ENCODE data around the gene MRC1.

The MRC1 gene

DNA sequence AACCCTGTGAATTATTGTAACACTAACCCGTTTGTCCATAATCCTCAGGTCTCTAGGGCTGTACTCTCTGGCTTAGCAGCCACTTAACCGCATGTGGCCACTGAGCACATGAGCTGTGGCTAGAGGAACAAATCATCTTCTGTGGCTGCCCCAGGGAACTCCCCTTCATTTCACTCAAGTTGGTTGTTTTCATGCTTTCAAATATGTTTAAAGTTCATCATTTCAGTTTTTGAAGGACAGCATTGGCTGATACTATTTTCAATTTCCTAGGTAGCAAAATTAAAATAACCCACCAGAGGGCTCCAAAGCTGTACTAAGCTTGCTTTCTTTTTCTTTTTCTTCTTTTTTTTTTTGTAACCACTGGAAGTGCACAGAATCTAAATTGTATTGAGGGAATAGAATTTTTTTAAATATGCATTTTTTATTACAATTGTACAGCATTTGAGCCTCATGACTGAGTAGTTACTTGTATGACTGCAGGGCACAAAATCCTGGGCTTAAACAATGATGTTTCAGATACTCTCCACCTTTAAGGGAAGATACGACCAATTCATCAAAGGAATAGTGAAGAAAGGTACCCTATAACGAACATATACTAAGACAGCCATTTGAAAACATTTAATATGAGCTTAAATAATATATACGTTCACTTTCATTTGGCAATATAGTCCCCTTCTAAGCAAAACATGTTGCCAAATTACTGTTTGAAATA lies 38.6 kb downstream of the MRC1 start:
- no peak for DNase-seq (ENCODE audit: low read depth in 2 of 2)

DNA sequence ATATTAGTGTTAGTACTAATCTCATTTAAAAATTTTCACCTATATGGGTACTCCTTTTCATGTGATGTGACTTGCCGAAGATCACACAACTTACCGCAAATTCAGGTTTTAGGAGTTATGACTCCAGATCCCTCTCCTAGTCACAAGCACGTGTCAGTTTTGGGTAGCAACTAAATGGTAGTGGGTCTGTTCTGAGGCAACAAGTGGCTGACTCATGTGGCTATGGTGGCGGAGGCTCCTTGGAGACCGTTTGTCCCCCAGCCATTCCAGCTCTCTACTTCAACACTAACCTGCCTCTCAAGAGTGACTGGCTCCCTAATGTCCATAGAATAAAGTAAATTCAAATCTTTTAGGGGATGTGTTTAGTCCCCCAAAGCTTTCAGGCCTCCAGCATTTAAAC lies 39.5 kb downstream of the MRC1 start:
- DNase-seq (ENCODE audit: low read depth in 2 of 2), result no peak

DNA sequence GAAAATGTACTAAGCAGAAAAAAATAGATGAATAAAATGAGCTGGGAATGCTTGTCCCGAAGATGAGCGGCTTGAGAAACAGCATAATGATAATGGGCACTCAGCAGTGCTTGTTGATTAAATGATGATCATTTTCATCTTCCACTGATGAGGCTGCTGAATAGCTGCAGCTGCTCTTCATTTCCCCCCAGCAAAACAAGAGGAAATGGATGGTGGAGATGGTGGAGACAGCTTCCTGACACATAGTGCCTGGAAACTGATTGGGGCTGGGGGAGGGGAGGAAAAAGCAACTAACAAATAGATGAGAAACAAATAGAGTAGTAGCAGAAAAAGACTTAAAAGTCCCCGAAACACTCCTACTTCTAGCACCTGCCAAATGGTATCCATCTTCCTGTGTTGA lies 41.4 kb downstream of the MRC1 start:
- no peak for DNase-seq (ENCODE audit: low read depth in 2 of 2)

DNA sequence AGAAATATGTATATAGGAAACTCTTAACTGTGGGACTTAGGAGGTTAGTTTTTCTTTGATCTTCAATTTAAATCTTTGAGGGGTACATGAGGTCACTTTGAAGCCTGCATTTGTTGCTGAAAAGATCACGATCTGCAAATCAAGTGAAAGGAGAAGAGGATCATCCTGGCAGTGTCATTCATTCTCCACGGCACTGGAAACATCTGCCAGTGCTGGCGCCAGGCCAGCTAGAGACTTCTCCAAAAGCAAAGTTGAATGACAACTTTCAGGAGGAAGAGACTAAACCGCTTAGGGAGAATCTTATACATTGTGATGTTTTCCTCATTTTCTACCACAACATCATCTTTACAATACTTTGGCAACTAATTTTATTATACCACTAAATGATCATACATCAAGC lies 42.5 kb downstream of the MRC1 start:
- no peak for DNase-seq (ENCODE audit: low read depth in 2 of 2)

DNA sequence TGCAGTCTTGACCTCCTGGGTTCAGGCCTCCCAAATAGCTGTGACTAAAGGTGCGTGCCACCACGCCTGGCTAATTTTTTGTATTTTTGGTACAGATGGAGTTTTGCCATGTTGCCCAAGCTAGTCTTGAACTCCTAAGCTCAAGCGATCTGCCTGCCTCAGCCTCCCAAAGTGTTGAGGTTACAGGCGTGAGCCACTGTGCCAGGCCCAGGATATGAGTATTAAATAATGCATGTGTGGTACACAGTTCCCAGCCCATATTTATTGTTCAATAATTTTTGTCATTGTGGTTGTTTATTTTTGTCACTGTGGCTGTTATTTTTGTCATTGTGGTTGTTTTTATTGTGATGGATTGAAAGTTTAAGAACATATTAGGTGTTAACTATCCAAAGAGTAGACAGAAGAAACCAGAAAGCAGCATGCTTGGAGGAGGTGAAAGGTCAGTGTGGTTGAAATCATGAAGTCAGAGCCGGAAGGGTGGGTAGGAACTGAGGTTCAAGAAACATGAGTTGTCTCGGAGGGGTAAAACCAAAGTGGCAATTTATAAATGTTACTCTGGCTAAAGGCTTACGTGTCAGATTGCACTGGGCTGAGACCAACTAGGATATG lies 45.0 kb downstream of the MRC1 start:
- no peak for DNase-seq (ENCODE audit: low read depth in 2 of 2)

DNA sequence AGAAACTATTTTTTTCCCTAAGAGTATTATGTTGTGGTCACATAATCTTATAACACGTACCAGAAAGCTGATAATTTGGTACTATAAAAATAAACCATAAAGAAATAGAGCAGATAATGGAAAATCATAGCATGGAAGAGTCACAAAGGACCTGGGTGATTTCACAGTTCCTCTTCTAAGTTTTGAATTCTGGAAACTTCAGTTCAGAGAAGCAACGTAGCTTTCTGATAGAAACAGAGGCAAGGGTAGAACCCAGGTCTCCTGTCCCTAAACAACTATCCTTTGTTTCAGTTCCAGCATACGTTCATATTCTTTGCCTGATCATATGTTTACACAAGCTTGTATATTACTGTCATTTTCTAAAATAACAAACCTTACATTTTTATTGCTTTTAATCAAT lies 47.9 kb downstream of the MRC1 start:
- DNase-seq (ENCODE audit: low read depth in 2 of 2), result no peak

DNA sequence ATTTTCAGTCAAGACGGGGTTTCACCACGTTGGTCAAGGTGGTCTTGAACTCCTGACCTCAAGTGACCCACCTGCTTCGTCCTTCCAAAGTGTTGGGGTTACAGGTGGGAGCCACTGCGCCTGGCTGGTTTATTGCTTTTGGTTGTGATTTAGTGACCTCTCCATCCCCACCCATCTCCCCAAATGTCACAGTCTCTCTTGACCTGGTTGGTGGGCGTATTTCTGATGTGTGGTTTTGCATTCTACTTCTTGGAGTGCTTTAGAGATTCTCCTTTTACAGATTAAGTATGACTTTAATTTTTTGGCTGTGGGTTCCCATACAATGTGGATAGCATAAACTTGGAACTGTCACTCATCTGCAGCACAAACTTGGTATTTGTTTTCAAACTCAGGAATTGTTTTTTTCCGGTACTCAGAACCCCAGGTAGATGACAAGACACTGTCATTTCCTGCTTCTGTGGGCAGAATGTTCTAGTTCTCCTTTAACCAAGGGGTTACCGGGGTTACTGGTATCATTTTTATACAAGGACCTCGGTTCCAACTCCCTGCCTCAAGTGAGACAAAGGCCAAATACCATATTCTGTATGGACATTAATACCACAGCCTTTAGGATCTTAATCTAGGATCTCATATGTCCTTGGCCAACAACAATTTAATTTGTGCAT lies 50.5 kb downstream of the MRC1 start:
- no peak for DNase-seq (ENCODE audit: low read depth in 2 of 2)

DNA sequence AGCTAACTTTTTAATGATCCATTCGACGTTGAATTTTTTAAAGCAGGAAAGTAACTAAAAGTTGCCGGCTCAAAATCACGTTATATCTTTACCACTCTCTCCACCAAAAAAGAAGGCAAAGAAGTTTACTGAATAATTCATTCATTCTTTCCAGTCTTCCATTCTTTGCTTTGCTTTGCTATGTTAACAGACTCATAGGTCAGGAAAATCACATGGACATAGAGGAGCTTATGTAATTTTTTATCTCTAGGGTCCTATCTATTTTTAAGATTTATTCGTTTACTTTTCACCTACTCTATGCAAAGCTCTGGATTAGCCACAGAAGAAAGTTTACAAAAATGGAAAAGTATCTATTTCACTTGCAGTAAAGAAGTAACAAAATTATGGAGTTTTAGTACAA lies 52.6 kb downstream of the MRC1 start:
- no peak for DNase-seq (ENCODE audit: low read depth in 2 of 2)

DNA sequence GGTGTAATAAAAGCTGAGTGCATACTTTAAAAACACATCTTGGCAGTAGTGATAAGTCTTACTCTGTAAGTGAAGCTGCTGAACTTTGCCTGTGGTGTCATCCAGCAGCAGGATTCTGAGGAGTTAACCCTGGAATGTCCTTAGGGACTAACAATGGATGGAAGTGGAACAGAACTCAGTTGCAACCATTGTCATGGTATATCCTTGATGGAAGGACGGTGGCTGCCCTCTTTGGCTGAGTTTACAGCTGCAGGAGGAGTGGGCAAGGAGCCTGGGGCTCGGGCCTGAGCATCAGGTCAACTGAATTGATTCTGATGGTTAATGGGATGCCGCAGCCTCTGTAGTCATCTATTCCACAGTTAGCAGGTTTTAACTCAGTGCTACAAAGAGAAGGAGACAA lies 56.2 kb downstream of the MRC1 start:
- no peak for DNase-seq (ENCODE audit: low read depth in 2 of 2)

DNA sequence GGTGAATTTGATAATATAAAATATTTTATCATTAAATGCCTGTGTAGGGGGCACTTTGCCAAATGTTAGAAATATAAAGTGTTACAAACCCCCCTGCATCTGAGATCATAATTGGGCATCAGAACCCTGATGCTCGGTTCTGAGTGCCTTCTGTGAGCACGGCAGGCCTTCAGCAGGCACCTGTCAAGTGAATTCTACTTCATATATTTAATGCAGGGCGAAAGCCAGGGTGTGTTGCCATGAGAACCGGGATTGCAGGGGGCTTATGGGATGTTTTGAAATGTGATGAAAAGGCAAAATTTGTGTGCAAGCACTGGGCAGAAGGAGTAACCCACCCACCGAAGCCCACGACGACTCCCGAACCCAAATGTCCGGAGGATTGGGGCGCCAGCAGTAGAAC lies 57.2 kb downstream of the MRC1 start:
- no peak for DNase-seq (ENCODE audit: low read depth in 2 of 2)

DNA sequence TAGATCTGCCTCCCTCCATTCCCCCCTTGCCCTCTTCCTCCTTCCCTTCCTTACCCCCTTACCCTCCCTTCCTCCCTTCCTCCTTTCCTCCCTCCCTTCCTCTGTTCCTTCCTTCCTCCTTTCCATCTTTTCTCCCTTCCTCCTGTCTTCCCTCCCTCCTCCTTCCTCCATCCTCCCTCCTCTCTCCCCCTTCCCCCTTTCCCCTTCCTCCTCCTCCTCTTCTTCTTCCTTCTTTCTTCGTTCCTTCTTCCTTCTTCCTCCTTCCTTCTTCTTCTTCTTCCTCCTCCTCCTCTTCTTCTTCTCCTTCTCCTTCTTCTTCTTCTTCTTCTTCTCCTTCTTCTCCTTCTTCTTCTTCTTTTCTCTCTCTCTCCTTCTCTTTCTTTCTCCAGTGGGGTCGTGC lies 57.9 kb downstream of the MRC1 start:
- no peak for DNase-seq (ENCODE audit: low read depth in 2 of 2)

DNA sequence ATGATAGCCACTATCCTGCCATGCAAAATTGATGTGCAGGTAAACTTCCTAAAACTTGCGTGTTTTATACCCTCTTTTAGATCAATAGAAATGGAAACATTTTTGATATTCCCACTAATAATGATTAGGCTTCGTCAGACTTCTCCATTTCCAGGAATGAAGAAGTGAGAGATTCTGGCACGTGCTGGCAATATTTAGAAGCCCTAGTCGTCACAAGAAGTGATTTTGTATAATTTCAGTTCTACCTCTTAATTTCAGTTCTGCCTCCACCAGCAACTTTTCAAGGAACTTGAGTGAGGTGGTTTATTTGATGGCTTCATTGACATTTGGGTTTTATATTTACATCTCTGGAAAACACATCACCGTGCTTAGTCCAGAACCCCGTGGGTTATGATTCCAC lies 61.9 kb downstream of the MRC1 start:
- DNase-seq (ENCODE audit: low read depth in 2 of 2), result no peak

DNA sequence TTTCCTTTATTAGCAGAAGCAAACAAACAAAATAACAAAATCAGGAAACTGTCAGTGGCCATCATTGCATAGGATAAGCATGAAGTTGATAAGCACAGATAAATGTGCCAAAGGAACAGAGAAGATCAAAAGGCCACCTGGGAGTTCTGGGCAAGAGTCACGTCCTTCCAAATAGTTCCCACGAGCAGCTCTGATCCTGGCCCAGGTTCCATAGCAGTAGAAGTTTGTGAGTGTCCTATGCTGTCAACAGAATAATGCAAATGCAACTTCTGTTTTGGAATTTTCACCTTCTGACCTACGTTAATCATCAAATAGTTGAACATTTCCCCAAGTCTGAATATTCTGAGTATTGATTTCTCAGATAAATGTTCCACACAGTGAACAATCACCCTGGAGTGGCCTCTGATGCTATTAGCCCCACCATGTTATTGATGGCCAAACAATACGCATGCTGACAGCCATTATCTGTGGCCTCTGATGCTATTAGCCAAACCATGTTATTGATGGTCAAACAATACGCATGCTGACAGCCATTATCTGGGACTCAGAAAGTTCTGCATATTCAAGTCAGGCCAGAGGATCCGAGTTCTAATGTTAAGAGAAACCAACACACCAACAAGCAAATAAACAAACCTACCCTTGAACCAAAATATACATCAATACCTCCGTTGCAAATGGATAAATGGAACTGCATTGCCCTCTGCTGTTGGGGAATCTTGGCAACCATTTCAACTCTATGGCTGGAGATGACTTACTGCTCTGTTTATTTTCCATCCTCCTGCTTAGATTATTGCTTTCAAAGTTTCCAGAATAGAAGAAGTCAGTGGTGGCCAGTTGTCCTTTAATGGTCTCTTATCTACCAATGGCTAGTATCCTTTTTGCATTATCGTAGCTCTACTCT lies 63.3 kb downstream of the MRC1 start:
- no peak for DNase-seq (ENCODE audit: low read depth in 2 of 2)

DNA sequence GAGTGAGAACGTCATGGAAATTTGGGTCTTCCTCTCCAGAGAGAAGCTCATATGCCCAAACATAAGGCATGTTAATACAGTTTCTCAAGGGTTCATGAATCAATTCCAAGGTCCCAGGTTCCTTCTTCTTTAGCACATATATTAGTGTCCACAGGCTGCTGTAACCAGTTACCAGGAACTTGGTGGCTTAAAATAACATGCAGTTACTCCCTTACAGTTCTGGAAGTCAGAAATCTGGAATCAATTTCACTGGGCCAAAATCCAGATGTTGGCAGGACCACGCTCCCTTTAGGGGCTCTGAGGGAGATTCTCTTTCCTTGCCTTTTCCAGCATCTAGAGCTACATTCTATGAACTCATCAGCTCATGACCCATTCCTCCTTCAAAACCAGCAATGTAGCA lies 64.8 kb downstream of the MRC1 start:
- DNase-seq (ENCODE audit: low read depth in 2 of 2), result no peak

DNA sequence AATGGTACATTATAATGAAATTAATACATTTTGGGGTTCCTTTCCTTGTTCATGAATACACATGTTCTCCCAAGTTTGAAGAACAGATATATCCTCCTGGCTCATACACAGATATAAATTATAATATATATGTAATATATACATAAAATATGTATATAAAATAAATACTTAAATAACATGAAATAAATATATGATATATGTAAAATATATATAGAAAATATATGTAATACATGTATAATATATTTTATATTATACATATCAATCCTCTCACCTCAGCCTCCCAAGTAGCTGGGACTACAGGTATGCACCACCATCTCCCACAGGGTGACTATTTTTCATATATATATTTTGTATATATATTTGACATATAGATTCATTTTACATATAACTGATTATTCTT lies 68.0 kb downstream of the MRC1 start:
- DNase-seq (ENCODE audit: low read depth in 2 of 2), result no peak

DNA sequence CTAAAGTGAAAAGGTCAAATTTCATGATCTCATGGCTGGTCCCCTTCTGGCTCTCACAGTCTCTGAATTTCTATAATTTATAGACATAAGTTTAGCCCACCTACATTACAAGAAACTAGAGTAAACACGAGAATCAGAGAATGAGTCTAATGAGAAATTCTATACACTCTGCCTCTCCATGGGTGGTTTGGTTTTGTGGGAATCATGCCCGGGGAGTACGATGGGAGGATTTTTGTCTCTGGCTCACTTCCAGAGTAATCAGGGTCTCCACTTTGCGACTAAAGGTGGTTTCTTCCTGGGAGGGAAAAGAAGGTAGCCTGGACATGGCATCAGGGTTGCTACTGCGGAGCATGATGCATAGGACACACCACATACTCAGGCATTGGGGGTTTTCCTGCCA lies 69.7 kb downstream of the MRC1 start:
- no peak for DNase-seq (ENCODE audit: low read depth in 2 of 2)

DNA sequence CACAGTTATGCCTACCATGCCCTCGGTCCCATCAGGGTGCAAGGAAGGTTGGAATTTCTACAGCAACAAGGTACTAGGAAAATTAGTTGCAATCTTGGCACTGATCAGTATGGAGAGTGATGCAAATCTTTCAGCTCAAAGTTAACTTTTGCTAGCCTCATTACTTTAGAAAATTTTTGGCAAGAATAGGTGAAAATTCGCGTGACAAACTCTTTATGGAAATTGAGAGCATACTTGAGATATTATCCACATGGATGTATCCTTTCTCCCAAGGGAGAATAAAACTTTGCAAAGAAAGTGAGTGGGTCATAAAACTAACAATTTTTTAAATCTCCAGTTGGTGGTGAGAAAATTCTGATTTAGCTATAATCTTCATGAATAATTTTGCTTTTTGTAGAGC lies 71.5 kb downstream of the MRC1 start:
- DNase-seq (ENCODE audit: low read depth in 2 of 2), result no peak

DNA sequence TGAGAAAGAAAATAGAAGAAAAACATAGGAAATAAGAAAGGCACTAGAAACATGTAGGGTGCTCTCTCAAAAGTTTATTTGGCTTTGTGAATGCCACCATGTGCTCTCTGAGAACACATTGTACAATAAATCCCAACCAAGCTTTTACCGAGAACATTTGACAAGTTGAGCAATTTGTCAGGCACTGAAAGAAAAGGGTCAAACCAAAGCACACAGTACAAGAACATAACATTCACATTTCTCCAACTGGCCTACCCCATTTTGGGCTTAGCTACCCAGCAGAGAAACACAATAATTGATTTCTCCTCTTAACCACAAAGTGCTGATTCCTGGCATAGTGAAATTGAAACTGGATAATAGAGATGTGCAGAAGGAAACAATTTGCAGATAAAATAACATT lies 73.4 kb downstream of the MRC1 start:
- no peak for DNase-seq (ENCODE audit: low read depth in 2 of 2)

DNA sequence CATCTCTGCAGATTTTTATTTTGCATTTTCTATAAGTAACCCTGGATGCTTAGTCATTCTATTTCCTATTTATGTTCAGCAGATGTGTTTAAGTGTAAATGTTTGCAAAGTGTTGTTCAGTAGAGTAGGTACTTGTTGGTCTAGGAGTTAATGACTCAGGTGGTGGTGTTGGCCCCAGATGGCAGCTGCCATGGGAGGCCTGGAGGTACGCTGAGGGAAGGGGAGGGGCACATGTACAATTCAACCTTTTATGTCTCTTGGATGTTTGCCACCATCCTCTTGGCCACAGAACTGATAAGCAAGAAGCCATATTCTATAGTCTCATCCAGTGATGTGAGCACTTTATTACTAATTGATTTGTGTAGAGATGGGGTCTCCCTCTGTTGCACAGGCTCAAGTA lies 74.5 kb downstream of the MRC1 start:
- DNase-seq (ENCODE audit: low read depth in 2 of 2), result no peak

DNA sequence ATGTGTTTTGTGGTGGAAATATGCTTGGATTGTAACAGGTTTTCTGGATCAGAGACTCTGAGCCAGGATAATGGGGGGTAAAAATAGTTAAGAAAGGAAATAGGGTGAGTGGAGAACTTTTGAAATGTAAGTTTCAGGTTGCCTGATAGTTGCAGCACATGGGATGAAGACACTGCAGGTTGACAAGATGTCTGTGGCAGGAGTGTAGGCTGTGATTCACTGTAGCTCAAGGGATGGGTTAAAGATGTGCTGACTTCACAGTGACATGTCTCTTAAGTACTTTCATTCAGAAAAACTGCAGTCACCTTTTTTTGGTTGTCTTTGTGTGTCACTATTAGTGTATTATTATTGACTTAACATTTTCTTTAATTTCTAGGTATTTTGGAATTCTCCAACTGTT lies 79.0 kb downstream of the MRC1 start:
- no peak for DNase-seq (ENCODE audit: low read depth in 2 of 2)

DNA sequence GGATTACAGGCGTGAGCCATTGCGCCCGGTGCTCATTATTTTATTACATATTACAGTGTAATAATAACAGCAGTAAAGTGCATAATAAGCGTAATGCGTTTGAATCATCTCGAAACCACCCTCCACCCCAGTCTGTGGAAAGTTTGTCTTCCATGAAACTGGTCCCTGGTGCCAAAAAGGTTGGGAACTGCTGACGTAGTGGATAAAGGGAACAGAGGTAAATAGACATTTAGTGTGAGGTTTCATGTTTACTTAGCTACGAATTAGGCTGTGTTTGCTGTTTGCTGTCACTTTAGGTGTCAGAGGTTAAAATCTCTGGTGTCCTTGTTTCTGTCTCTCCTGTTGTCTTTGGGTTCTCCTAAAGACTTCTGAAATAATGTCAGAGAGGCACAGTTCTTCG lies 82.3 kb downstream of the MRC1 start:
- no peak for DNase-seq (ENCODE audit: low read depth in 2 of 2)

DNA sequence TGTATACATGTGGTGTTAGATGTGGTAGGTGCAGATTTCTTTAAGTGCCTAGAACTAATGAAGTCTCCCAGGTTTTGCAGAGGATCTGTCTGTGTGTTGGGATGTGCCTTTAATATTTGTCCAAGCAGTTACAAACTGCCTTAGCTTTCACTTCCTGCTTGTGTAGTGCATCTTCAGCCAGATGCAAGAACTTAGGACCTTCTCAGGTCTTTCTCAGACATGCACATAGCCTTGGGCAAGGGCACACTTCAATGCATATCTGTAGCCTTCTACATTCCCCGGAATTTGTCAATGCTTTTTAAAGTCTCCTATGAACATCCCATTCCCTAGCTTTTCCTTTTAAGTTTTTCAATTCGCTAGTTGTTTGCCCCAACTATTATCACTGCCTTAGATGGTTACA lies 95.4 kb downstream of the MRC1 start:
- DNase-seq (ENCODE audit: low read depth in 2 of 2), result no peak

DNA sequence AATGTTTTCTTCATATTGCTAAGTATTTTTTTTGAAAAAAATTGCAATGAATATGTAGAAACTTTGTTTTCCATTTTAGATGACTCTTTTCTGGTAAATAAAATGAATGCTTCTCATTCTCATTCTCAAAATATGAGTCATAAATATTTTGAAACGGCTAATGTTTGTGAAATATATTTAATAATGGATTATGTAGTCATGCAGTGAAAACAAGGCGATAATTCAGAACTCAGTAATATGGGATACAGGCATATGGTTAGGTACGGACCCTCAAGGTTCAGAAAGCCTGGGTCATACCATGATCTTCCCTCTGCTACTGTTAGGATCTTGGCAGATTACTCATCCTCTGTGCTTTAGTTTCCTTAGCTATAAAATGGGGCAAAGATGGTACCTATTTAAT lies 96.3 kb downstream of the MRC1 start:
- no peak for DNase-seq (ENCODE audit: low read depth in 2 of 2)

Data from stimulated activated CD4-positive, alpha-beta T cell treated with anti-CD3 and anti-CD28 coated beads, Interleukin-15, amount 100 ng/mL, for 48 hours (primary cell).